Astrocyte of the spinal cord (primary cell): ENCODE measurements around the gene ITPR2.
A peak's percentile ranks its signal among the peaks of the same experiment; 100 is the strongest.

ENCODE experiments used
- DNase-seq: peaks from one replicate; pipeline ENCODE4 v3.0.0; 2011; ENCODE audit warnings: low read depth, low spot score
- H3K4me3 ChIP-seq: 2 replicates; pipeline ENCODE4 v1.5.1; 2011; ENCODE audit warnings: low read depth, mild to moderate bottlenecking, low read length, moderate library complexity
- CTCF ChIP-seq: IDR thresholded peaks from 2 replicates; pipeline ENCODE4 v1.5.1; 2012; ENCODE audit warnings: low read depth, mild to moderate bottlenecking, low read length, inconsistent platforms
- in situ Hi-C: cut with HindIII; loops from 2 replicates; pipeline ENCODE4 v1.10.0; 2017; ENCODE audit warnings: low sequenced_read_pairs

ITPR2 gene

DNA sequence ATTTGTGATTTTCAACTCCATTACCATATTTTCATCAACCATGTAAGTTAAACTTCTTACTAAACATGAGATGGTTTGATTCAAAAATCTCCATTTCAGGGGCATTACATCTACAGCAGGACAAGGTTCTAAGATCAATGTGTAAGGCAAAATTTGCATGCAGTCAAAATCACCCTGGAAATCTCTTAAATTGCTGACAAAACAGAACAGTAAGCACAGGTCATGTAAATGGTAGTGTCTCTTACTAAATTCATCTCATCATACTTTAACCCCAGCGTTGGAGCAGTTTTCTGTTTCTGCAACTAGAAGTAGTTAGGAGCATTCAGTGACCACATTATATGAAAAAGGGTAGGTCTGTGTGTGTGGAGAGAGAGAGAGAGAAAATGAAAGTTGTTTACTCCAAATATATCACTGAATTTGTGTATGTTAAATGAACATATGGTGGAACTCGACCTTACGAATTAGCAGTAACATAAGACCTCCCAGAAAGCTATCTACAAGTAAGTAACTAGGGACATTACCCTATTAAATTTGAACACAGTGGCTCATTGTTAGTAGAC is 410.1 kb downstream of the ITPR2 start:
- H3K4me3 ChIP-seq: no peak overlapping the region
- in situ Hi-C loops: no loop called here
- no peak for TF ChIP-seq CTCF
- no peak for DNase-seq

GRCh38 chr12:26416550-26416949 is 416.4 kb downstream of the ITPR2 start:
- H3K4me3 ChIP-seq: no peak overlapping the region
- no peak for TF ChIP-seq CTCF
- no peak for DNase-seq
- in situ Hi-C loops: no loop called here

DNA sequence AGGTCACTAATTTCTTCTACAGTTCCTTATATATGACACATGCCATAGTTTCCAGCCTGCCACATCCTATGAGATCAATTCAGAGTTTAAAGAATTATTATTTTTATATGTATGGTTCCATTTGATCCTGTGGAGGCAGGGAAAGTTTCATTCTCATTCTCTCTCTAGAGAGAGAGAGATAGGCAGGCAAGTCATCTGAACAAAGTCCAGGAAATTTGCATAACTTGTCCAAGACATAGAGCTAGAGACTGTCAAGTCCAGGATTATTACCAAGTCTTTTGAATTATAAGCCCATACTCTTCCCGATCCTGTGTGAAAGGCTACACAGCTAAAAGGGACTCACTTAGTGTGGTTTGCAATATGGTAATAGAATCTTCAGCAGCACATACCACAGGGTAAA is 422.3 kb downstream of the ITPR2 start:
- no peak for DNase-seq
- no peak for TF ChIP-seq CTCF
- H3K4me3 ChIP-seq: no peak overlapping the region
- in situ Hi-C loops: no loop called here

DNA sequence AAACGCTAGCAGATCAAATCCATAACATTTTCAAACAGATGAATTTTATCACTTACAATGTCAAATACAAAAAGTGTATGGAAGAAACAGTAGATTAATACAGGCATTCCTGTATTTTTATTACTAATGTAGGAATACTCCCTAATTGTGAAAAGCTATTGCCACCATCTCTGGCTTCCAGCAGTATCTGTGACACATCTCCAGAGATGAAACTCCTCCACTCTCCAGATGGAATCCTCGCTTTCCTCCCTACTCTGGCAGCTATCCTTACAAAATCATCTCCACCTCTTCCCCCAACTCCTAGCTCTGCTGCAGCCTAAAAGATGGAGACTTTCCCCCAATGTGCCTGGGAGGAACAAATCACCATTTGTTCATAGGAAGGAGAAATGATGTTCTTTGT is 426.2 kb downstream of the ITPR2 start:
- in situ Hi-C loops: no loop called here
- no peak for DNase-seq
- TF ChIP-seq CTCF: no peak
- H3K4me3 ChIP-seq: no peak overlapping the region

- TF ChIP-seq CTCF: no peak
- in situ Hi-C loops: no loop called here
- DNase-seq: no peak
- H3K4me3 ChIP-seq: no peak overlapping the region
Measured at GRCh38 chr12:26406391-26406790, 426.6 kb downstream of the ITPR2 start.

GRCh38 chr12:26403601-26404000 is 429.4 kb downstream of the ITPR2 start:
- no peak for TF ChIP-seq CTCF
- in situ Hi-C loops: no loop called here
- no peak overlapping the region for H3K4me3 ChIP-seq
- DNase-seq: no peak

GRCh38 chr12:26402648-26403047 is 430.3 kb downstream of the ITPR2 start:
- in situ Hi-C loops: no loop called here
- no peak overlapping the region for H3K4me3 ChIP-seq
- TF ChIP-seq CTCF: peak; percentile 14
- DNase-seq: no peak
